ENCODE measurements around the gene DPT. TPM values are rescaled to one million over a fixed set of nuclear protein-coding genes. Genes with fewer than 3 reads are reported as not detected.

DPT gene
- total RNA-seq, 1 experiment from 2014 or later = not detected

- intact Hi-C loops (cut with micrococcal nuclease; ENCODE audit: unreplicated experiment) = no loop called here
- Histone ChIP-seq H3K9me3 (ENCODE audit: insufficient read depth, low read depth) (no peaks in the 10 kb centered on the region), H4K20me1 (ENCODE audit: insufficient read depth) (no peaks in the 10 kb centered on the region), H3K27ac (0 out of 2 replicates have a peak overlapping the region, but pooled peaks have one; percentile 40), H2AFZ (peak overlapping the region; percentile 52), H3K36me3 (ENCODE audit: low read depth) (no peaks in the 10 kb centered on the region), H3K9me2 (ENCODE audit: insufficient read depth) (no peaks in the 10 kb centered on the region), H3K4me3 (peak overlapping the region; percentile 31; the same call in 1 of the 2 replicates), H3K4me2 (peak overlapping the region; percentile 70), H3K79me2 (ENCODE audit: low read depth) (no peaks in the 10 kb centered on the region), H3K4me1 (replicated peaks; ENCODE audit: insufficient read depth) (peaks cover 21% of the 10 kb centered on the region), H3F3A (ENCODE audit: insufficient read depth, low read depth) (0 out of 2 replicates have a peak, but pooled peaks cover 11% of the 10 kb centered on the region), H3K27me3 (ENCODE audit: insufficient read depth, low read depth) (no peaks in the 10 kb centered on the region)
- no peak for TF ChIP-seq EZH2 (IDR thresholded peaks at IDR 0.05; ENCODE audit: low read depth)
- ChIA-PET CTCF (interaction anchor here (0.6 kb wide), 1 partner anchor 948 kb away, joined by 3 read pairs; no protein-coding TSS in a partner anchor), POLR2A (ENCODE audit: unreplicated experiment) (no interaction called here)
- no TSS peak for BruUV-seq (replicated peaks)
- peak in 1 of 2 experiments; percentile 83 for DNase-seq
Measured at GRCh38 chr1:168752171-168752832, 23.3 kb upstream of the DPT start.

- ChIA-PET POLR2A (ENCODE audit: unreplicated experiment) (no interaction called here), CTCF (no interaction called here)
- no peak overlapping the region for H3K27ac ChIP-seq
- TF ChIP-seq EZH2 (IDR thresholded peaks at IDR 0.05; ENCODE audit: low read depth) (no peak), CTCF (conservative IDR thresholded peaks at IDR 0.05) (no peak)
- no peaks in the 10 kb centered on the region for H3K9me2 ChIP-seq (ENCODE audit: insufficient read depth)
- peaks cover 21% of the 10 kb centered on the region for H3K4me1 ChIP-seq (replicated peaks; ENCODE audit: insufficient read depth)
- no peaks in the 10 kb centered on the region for H3K9me3 ChIP-seq (ENCODE audit: insufficient read depth, low read depth)
- H3K79me2 ChIP-seq (ENCODE audit: low read depth) = no peaks in the 10 kb centered on the region
- H3K4me2 ChIP-seq = peak overlapping the region; percentile 70
- no peak overlapping the region for H3K4me3 ChIP-seq
- H4K20me1 ChIP-seq (ENCODE audit: insufficient read depth) = no peaks in the 10 kb centered on the region
- no peaks in the 10 kb centered on the region for H3K36me3 ChIP-seq (ENCODE audit: low read depth)
- BruUV-seq (replicated peaks) = no TSS peak
- intact Hi-C loops (cut with micrococcal nuclease; ENCODE audit: unreplicated experiment) = no loop called here
- 0 out of 2 replicates have a peak, but pooled peaks cover 11% of the 10 kb centered on the region for H3F3A ChIP-seq (ENCODE audit: insufficient read depth, low read depth)
- no peak for DNase-seq
- H2AFZ ChIP-seq = no peak overlapping the region
- H3K27me3 ChIP-seq (ENCODE audit: insufficient read depth, low read depth) = no peaks in the 10 kb centered on the region
Measured at GRCh38 chr1:168751195-168751650, 22.2 kb upstream of the DPT start.

GRCh38 chr1:168742994-168743650 is 14.1 kb upstream of the DPT start:
- Histone ChIP-seq H3K27ac (no peak overlapping the region), H3K4me1 (replicated peaks; ENCODE audit: insufficient read depth) (no peaks in the 10 kb centered on the region), H3K9me3 (ENCODE audit: insufficient read depth, low read depth) (no peaks in the 10 kb centered on the region), H3F3A (ENCODE audit: insufficient read depth, low read depth) (no peaks in the 10 kb centered on the region), H3K27me3 (ENCODE audit: insufficient read depth, low read depth) (no peaks in the 10 kb centered on the region), H3K4me3 (no peak overlapping the region), H4K20me1 (ENCODE audit: insufficient read depth) (no peaks in the 10 kb centered on the region), H3K79me2 (ENCODE audit: low read depth) (no peaks in the 10 kb centered on the region), H3K36me3 (ENCODE audit: low read depth) (no peaks in the 10 kb centered on the region), H3K4me2 (no peak overlapping the region), H2AFZ (no peak overlapping the region), H3K9me2 (ENCODE audit: insufficient read depth) (no peaks in the 10 kb centered on the region)
- no TSS peak for BruUV-seq (replicated peaks)
- no peak for TF ChIP-seq CTCF (conservative IDR thresholded peaks at IDR 0.05)
- TF ChIP-seq EZH2 (IDR thresholded peaks at IDR 0.05; ENCODE audit: low read depth) = no peak
- CTCF ChIA-PET = no interaction called here
- DNase-seq = no peak
- POLR2A ChIA-PET (ENCODE audit: unreplicated experiment) = no interaction called here
- intact Hi-C loops (cut with micrococcal nuclease; ENCODE audit: unreplicated experiment) = no loop called here
